Measurements from ENCODE around the gene TBL1X.

TBL1X gene

GRCh38 chrX:9569876-9570301 lies 105.0 kb downstream of the TBL1X start:
- Histone ChIP-seq H3K27ac (no peak overlapping the region), H3K9me3 (ENCODE audit: control insufficient read depth, low read length) (no peaks in the 10 kb centered on the region), H3K4me3 (ENCODE audit: low read depth, low read length) (no peak overlapping the region), H3K79me2 (no peaks in the 10 kb centered on the region), H3K4me2 (ENCODE audit: low read length) (no peak overlapping the region), H3K9ac (no peak overlapping the region), H2AFZ (no peak overlapping the region), H3K27me3 (ENCODE audit: control insufficient read depth, insufficient read depth, low read length) (no peaks in the 10 kb centered on the region), H3K36me3 (ENCODE audit: control insufficient read depth, insufficient read depth, low read length) (no peaks in the 10 kb centered on the region), H3K4me1 (no peaks in the 10 kb centered on the region)
- TF ChIP-seq CTCF (IDR thresholded peaks at IDR 0.05), result no peak

GRCh38 chrX:9573282-9574106 lies 108.6 kb downstream of the TBL1X start:
- H3K9ac ChIP-seq, result no peak overlapping the region

GRCh38 chrX:9576059-9576458 lies 111.2 kb downstream of the TBL1X start:
- Histone ChIP-seq H3K4me3 (ENCODE audit: low read depth, low read length) (no peak overlapping the region), H2AFZ (no peak overlapping the region), H3K4me2 (ENCODE audit: low read length) (no peak overlapping the region), H3K9me3 (ENCODE audit: control insufficient read depth, low read length) (no peaks in the 10 kb centered on the region), H3K27me3 (ENCODE audit: control insufficient read depth, insufficient read depth, low read length) (no peaks in the 10 kb centered on the region), H3K79me2 (no peaks in the 10 kb centered on the region), H3K27ac (no peak overlapping the region), H3K9ac (no peak overlapping the region), H3K36me3 (ENCODE audit: control insufficient read depth, insufficient read depth, low read length) (no peaks in the 10 kb centered on the region), H3K4me1 (no peaks in the 10 kb centered on the region)
- no peak for TF ChIP-seq CTCF (IDR thresholded peaks at IDR 0.05)

More at GRCh38 chrX:9573282-9574106, 108.6 kb downstream of the TBL1X start:
- Histone ChIP-seq H3K36me3 (ENCODE audit: control insufficient read depth, insufficient read depth, low read length) (no peaks in the 10 kb centered on the region), H3K27ac (no peak overlapping the region), H2AFZ (no peak overlapping the region), H3K79me2 (no peaks in the 10 kb centered on the region), H3K4me1 (no peaks in the 10 kb centered on the region), H3K9me3 (ENCODE audit: control insufficient read depth, low read length) (no peaks in the 10 kb centered on the region), H3K27me3 (ENCODE audit: control insufficient read depth, insufficient read depth, low read length) (no peaks in the 10 kb centered on the region), H3K4me2 (ENCODE audit: low read length) (no peak overlapping the region), H3K4me3 (ENCODE audit: low read depth, low read length) (no peak overlapping the region)
- no peak for TF ChIP-seq CTCF (IDR thresholded peaks at IDR 0.05)

- H2AFZ ChIP-seq, result no peak overlapping the region
- no peaks in the 10 kb centered on the region for H3K27me3 ChIP-seq (ENCODE audit: control insufficient read depth, insufficient read depth, low read length)
- H3K4me2 ChIP-seq (ENCODE audit: low read length), result no peak overlapping the region
- TF ChIP-seq CTCF (IDR thresholded peaks at IDR 0.05), result no peak
- H3K4me1 ChIP-seq, result no peaks in the 10 kb centered on the region
- H3K9me3 ChIP-seq (ENCODE audit: control insufficient read depth, low read length), result no peaks in the 10 kb centered on the region
- no peak overlapping the region for H3K27ac ChIP-seq
- H3K79me2 ChIP-seq, result no peaks in the 10 kb centered on the region
- no peaks in the 10 kb centered on the region for H3K36me3 ChIP-seq (ENCODE audit: control insufficient read depth, insufficient read depth, low read length)
- H3K9ac ChIP-seq, result no peak overlapping the region
- no peak overlapping the region for H3K4me3 ChIP-seq (ENCODE audit: low read depth, low read length)
Measured at GRCh38 chrX:9577555-9577954, 112.7 kb downstream of the TBL1X start.
